Measurements from ENCODE around the gene FOXA2. TPM values are rescaled to one million over a fixed set of nuclear protein-coding genes. Genes with fewer than 3 reads are reported as not detected.
A peak's percentile ranks its signal among the peaks of the same experiment; 100 is the strongest.
"Not testable (repeated sequence)": the region's sequence is repeated elsewhere in the genome, so short reads cannot be mapped to it uniquely, and the experiment has no call there.

Gene FOXA2
- not detected in 2 replicates for total RNA-seq

DNA sequence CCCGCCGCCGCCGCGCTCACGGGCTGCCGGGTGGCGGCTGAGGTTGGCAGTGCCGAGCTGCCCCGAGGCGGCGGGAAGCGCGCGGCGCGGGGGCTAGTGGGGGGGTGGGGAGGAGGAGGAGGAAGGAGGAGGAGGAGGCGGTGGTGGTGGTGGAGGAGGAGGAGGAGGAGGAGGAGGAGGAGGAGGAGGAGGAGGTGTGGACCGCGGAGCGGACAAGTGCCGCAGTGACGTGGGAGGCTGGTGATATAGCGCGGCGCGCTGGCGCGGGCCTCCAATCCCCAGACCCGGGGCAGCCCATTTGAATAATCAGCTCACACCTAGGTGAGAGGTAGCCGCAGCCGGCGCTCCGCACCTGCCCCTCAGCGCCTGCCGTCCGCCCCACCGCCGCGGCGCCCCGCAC lies at the start of gene FOXA2:
Gene FOXA2 (minus strand): TSS at position 51 of the 400 bp plus-strand sequence. CDS start 294 bp downstream, outside the sequence.
- no peak for DNase-seq (ENCODE audit: low read depth in 2 of 2)

DNA sequence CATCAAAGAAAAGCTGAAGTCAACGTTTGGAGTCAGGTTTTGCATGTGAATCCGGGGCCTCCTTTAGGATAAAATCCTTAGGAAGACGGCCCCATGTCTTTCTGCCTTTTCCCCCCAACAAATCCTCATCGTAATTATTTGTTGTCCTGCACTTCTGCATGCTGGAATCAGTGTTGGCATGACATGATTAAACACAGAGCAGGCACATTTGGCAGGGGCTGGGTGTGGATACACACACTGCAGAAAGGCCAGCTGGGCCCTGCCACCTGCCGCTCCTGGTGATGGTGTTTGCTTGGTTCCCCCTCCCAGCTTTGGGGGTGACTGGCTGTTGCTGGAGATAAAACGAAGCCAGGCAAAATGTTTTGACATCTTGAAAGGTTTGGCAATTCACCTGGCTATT lies 46.3 kb upstream of the FOXA2 start:
- no peak for DNase-seq (ENCODE audit: low read depth in 2 of 2)

DNA sequence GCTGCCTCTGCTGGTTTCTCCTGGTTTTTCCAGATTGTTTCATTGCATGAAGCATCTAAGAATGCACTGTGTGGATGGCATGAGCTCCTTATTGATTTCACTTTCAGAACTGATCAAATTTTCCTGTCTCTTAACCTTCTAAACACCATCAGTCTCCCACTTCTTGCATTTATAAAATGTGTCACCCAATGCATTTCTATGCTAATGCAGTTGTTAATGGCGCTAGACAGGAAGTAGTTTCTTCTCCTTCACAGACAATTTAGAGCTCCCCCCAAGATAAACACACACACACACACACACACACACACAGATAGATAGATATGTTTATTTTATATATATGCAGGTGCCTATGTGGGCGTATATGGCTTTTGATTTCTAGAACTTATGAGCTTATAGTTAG lies 45.6 kb upstream of the FOXA2 start:
- no peak for DNase-seq (ENCODE audit: low read depth in 2 of 2)

DNA sequence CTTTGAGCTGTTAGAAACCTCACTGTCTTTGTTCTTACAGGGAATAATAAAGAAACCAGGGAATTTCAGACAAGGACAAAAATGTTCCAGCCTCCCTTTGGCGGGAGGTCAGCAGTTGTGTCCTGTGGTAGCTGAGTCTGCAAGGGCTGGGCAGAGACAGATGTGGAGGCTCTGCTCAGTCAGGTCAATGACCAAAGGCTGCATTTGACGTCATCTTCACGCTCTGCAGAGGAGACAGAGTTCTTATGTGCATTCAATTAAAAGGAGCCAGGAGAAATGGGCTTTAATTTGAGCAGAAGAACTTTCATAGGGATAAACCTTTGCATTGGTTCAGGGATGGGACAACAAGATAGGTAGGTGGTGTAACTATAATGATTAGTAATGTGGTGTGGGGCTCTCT lies 45.1 kb upstream of the FOXA2 start:
- DNase-seq (ENCODE audit: low read depth in 2 of 2), result no peak

DNA sequence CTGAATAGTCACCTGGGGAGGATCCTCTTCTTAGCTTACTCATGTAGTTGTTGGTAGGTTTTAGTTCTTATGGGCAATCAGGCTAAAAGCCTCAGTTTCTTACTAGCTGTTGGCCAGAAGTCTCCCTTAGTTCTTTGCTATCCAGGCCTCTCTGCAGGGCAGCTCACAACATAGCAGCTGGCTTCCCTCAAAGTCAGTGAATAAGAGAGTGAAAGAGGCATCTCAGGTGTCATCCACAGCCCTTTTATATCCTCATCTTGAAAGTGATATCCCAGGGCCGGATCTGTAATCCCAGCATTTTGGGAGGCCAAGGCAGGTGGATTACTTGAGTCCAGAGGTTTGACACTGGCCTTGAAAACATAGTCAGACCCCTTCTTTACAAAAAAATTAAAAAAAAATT lies 42.1 kb upstream of the FOXA2 start:
- no peak for DNase-seq (ENCODE audit: low read depth in 2 of 2)

DNA sequence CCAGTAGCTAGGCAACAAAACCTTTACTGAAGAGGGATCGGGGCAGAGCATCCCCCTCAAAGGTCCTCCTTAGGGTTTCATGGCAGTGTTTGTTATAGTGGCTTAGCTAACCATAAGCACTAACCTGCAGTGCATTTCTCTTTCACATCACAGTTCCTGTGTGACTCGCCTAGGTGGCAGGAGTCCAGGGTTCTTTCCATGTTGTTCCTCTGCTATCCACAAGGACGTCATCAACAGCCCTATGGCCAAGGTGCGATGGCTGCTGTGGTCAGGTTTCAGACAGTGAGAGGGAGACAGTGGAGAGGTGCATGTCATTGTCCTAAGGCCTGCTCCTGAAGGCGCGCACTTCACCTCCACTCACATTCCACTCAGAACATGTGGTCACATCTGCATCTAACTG lies 38.8 kb upstream of the FOXA2 start:
- DNase-seq (ENCODE audit: low read depth in 2 of 2), result no peak

DNA sequence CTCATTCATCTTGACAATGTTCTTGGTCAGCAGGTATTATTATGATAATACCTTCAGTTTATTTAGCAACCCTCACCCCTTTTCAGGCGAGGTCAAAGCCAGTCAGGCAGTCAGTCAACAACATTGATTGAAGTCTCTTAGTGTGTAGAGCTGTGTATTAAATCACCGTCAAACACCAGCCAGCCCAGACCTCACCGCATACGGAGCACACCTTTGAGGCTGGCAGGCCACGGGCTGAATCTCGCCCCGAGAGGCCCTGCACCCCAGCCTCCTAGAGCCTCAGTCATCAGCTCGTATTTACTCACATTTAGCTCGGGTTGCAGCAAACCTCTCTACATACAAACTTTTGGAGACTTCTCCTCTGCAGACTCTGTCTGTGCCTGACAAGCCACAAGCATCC lies 36.0 kb upstream of the FOXA2 start:
- DNase-seq (ENCODE audit: low read depth in 2 of 2), result no peak

DNA sequence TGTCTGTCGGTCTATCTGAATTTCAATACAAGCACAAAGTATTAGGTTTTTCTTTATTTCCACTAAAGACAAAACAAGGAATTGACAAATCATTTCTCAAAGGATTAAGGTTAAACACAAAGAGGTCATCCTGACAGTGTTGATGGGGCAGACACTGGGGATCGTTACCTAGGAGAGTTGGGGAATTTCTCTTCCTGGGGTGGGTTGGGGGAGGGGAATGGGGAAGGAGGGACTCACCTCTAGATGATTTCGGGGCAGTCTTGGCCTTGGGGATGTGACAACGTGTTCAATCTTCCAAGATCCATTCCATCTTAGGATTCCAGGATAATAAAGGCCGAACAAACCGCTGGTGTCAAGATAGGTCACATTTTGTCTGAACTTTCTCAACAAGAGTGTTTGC lies 35.4 kb upstream of the FOXA2 start:
- DNase-seq (ENCODE audit: low read depth in 2 of 2), result no peak

DNA sequence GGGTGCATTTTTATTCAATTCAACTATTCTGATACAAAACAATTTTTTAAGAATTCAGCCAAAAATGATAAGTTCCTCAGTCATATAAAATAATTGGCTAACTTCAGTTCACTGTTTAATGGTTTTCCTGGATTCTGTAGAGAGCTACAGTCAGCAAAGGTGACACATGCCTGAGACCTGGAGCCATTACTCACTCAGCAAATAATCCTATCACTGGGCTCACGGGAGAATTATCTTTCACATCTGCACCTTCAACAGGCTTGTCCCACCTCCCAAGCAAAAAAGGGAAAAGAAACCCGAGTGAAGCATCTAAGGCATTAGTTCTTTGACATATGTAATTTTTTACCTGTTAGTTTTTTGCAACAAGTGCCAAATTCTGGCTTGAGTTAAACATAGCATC lies 34.9 kb upstream of the FOXA2 start:
- no peak for DNase-seq (ENCODE audit: low read depth in 2 of 2)

DNA sequence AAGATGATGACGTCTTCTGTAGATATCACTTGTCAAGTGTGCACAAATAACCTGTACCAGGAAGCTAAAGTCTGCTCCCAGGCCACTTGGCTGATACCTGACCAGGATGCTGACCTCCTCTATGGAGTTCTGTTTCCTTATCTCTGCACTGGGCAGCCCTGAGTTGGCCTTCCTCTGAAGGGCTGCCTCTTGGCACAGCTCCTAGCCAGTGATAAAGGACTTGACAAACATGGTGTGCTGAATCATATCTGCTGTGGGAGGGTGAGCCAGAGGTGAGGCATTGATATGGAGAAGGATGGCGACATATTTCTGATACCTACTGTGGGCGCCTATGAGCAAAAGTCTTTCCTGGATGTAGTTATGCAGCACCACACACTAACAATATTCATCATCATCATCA lies 32.8 kb upstream of the FOXA2 start:
- DNase-seq (ENCODE audit: low read depth in 2 of 2), result no peak

DNA sequence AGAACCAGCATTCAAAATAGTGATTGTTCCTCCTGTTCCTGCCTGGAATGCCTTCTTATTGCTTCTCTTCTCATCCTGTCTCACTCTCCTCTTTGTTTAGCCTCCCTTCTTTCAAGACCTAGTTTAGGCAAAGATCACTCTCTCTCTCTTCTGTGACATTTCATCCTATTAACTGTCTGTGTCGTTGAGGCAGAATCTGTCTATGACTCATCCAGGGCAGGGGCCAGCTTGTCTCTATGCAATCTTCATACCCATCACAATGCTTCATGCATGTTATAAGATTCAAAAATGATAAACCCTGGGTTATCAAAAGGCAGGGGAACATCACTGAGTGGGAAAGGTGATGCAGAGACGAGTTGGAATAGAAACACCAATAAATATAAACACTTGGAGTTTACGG lies 32.2 kb upstream of the FOXA2 start:
- no peak for DNase-seq (ENCODE audit: low read depth in 2 of 2)

DNA sequence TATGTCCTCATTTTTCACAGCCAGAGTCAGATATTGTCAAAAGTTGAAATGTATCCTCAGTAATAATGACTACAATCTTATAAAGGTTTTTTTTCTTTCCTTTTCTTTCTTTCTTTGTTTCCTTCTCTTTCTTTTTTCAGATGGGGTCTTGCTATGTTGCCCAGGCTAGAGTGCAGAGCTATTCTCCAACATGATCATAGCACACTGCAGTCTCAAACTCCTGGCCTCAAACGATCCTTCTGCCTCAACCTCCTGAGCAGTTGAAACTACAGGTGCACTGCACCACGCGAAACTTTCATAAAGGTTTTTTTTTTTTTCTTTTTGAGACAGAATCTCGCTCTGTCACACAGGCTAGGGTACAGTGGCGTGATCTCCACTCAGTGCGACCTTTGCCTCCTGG lies 31.1 kb upstream of the FOXA2 start:
- DNase-seq (ENCODE audit: low read depth in 2 of 2), result no peak

DNA sequence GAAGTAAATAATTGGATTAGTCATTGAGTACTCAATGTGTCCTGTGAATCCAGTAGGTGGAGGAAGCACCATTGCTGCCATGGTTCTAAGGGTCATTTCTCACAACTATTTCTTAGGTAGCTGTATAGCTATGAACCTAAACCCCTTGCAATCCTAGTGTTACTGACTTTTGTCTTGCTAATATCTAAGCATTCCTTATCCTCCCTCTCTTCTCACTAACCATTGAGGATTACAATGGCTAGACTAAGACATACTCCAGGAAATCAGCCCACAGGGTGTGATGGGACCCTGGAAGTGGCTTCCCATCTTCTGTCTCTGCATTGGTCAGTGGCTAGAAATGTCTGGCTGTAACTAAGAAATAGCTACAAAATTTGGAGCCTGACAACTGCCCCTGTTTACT lies 27.3 kb upstream of the FOXA2 start:
- DNase-seq (ENCODE audit: low read depth in 2 of 2), result no peak

DNA sequence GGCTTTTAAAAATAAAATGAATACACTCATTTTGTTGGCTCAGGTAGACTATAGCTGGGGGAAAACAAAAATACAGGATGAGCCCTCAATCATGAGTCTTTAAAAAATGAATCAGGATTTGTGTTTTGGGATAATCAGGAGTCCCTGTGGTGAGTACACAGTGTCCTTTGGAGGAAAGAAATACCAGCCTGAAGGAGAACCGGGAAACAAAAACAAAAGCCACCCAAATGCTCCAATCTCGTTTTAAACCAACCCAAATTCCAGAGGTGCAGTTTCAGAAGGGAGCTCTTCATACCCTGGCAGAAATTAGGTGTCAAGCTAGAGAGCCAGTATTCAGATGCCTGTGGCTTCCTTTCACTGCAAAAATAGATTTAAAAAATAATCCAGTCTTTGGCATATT lies 23.3 kb upstream of the FOXA2 start:
- no peak for DNase-seq (ENCODE audit: low read depth in 2 of 2)

DNA sequence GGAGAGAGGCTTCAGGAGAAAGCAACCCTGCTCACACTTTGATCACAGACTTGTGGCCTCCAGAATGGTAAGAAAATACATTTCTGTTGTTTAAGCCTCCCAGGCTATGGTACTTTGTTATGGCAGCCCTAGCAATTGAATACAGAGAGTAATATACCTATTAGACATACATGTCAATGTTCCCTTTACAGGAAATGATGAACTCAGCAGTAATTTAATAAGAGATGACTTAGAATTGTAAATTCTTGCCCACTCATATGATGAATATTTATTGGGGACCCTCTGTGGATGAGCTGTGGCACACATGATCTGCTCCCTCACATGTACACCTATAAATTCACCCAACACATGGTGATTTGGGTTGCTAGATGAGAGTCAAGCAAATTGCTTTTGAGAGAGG lies 20.4 kb upstream of the FOXA2 start:
- no peak for DNase-seq (ENCODE audit: low read depth in 2 of 2)

DNA sequence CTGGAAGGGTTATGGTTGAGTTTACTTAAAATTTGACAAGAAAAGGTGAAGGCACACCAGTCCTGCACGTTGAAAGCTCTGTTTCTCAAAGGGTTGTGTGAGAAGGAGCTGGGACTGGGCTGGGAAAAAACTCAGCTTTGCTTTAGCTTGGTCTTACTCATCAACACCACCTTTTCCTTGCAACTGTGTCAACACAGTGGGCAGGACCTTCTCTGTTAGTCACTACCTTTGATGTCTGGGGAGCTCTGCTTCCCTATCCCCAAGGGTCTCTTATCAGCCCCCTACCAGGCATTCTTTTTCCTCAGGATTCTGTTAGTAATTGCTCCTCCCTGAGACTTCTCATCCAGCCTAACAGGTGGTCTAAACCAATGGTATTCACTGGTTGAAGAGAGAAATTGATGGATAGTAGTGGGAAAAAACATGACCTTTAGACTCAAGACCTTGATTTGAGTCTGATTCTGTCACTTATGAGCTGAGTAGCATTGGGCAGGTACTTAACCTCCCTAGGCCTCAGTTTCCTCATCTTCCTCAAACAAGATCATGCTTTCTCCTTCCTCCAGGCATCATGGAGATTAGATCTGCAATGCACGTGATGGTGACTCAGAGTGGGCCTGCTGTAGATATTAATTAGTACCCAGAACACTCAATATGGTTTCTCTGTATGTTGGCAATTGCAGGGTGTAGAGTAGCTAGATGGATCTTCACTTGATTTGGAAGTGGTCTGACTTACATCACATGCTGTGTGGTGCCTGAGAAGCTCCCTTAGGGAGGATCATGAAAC lies 17.2 kb upstream of the FOXA2 start:
- no peak for DNase-seq (ENCODE audit: low read depth in 2 of 2)

DNA sequence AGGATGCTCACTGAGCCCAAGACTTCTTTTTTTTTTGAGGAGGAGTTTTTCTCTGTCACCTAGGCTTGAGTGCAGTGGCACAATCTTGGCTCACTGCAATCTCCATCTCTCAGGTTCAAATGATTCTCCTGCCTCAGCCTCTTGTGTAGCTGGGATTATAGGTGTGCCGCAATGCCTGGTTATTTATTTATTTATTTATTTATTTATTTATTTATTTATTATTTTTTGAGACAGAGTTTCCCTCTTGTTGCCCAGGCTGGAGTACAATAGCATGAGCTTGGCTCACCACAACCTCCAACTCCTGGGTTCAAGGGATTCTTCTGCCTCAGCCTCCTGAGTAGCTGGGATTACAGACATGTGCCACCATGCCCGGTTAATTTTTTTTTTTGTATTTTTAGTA lies 14.9 kb upstream of the FOXA2 start:
- not testable (repeated sequence) for DNase-seq (ENCODE audit: low read depth in 2 of 2)

DNA sequence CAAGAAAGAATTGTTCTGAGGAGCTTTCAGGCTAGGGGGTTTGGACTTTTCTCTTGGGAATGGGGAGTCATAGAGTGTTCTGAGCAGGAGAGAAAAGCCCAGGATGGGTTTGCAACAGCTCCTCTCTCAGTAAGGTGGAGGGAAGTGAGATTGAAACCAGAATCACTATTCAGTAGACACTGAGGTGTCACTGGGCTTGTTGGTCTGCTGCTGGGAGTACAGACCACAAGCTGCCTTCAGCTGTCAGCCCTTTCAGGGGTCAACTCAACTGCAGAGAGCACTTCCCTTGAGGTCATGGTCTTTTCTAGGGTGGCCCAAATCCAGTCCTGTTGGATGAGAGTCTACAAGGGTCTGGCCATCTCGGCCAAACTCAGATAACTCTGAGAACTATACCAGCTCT lies 12.9 kb upstream of the FOXA2 start:
- DNase-seq (ENCODE audit: low read depth in 2 of 2), result no peak

DNA sequence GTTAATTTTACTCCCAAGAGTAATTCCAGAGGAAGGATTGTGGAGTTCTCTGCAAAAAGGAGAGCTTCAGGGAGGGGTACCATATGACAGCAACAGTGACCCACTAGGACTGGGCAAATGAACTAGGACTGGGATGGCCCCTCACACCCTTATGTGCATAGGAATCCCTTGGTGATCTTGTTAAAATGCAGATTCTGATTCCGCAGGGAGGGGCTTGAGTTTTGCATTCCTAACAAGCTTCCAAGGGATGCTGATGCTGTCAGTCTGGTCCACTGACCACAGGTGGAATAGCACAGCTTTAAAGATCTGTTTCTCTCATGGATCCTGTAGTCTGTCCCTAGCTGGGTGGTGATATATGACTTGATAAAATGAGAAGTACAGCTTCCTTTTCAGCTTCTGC lies 6.3 kb upstream of the FOXA2 start:
- DNase-seq (ENCODE audit: low read depth in 2 of 2), result no peak

DNA sequence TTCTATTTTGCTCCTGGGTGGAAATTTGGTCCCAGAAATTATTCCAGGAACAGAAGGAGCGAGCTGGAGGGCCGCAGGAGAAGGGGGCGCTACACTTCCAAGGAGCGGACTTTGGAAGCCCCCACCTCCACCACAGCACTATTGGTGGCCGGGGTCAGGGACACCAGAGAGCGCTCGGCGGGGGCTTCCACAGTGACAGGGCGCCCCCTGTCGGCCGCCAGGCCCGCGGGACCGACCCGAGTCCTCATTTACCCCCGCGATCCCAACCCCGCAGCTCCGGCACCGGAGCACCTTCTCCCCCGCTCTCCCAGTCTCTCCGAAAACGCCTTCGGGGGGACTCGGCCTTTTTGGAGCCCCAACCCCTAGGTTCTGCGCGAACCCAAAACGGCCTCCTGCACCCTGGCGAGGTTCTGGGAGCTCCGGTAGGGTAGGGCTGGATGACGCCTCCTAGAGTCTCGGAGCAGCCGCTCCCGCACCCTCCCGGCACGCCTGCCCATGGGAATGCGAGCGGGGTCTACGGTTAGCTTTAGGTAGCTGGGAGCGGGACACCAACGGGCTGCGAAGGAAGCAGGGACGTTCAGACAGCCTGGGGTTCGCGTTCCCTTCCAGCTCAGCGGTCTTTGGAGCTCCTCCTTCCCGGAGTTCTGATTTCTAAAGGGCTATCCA lies 2.4 kb upstream of the FOXA2 start:
- peak in 1 of 2 donors; percentile 7 for DNase-seq (ENCODE audit: low read depth in 2 of 2)

DNA sequence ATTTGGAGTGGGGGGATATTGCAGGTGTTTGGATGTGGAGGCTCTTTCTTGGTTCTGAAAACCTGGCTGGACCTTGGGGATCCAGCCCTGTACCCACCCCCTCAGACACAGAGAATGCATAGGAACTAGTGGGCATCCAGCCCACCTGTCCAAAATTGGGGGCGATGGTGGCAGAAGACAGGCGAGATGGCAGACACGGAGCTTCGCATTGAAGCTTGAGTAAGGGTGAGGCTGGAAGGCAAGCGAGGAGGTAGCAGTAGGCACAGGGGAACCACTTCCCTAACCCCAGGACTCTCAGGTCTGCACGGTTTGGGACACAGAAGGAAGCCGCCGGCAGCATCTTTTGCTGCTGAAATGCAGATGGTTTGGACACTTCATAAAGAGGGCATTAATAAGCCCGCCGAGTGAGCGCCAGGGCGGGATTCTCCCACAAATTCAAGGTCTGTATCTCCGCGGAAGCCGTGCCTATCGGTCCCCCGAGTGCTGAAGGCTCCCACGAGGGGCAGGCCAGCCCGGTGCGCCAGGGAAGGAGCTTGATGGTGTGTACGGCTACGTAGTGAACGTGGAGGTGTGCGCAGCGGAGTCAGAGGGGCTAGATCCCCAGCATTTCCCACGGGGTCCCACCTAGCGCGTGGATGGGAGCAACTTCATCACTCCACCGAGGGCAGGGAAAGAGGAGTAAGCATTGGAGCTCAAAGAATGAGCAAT lies 1.6 kb upstream of the FOXA2 start:
- DNase-seq (ENCODE audit: low read depth in 2 of 2), result no peak

DNA sequence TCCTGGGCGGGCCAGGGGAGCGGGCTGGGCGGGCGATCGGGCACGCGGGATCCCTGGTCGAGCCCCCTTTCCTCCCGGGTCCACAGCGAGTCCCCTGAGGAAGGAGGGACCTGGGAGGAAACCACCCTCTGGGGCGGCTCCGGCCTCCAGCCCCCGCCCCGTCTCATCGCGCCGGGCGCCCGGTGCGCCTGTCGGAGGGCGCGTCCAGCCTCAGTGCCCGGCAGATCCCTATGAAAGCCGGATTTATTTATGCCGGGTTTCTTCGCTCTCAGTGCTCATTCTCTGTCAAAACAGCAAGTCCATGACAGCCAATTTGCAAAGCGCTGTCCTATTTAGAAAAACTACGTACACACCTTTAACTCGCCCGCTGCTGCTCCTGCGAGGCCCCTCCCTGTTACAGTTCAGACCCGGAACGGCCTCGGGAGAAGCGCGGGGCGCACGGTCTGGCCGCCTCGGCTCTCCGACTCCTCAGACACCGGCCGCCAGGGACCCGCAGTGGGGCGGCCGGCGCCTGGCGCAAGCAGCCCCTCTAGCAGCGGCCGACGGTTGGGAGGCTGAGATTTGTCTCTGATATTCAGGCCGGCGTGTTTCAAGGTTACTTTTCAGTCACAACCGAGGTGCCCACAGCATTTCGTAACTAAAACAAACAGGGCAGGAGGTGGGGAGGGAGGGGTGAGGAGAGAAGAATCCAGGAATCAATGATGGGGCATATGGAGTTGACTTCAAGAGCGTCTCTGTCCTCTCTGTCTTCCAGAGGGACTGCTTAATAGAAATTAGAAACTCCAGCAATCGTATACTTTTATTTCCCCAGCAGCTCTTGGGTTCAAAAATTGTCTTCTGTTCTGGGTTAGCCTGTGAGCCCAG lies 782 bp upstream of the FOXA2 start:
- DNase-seq (ENCODE audit: low read depth in 2 of 2), result no peak

All from dermis microvascular lymphatic vessel endothelial cell (primary cell).